HG03565 (cell line): ENCODE results near the gene WDR26.
"Not testable (repeated sequence)": the region's sequence is repeated elsewhere in the genome, so short reads cannot be mapped to it uniquely, and the experiment has no call there.

Source experiments
- ATAC-seq: cut with Tn5 transposase; IDR thresholded peaks from one replicate; pipeline ENCODE4 v1.9.1; 2021; ENCODE audit warnings: mild to moderate bottlenecking, moderate library complexity; ENCODE audit not compliant: unreplicated experiment

WDR26 gene

DNA sequence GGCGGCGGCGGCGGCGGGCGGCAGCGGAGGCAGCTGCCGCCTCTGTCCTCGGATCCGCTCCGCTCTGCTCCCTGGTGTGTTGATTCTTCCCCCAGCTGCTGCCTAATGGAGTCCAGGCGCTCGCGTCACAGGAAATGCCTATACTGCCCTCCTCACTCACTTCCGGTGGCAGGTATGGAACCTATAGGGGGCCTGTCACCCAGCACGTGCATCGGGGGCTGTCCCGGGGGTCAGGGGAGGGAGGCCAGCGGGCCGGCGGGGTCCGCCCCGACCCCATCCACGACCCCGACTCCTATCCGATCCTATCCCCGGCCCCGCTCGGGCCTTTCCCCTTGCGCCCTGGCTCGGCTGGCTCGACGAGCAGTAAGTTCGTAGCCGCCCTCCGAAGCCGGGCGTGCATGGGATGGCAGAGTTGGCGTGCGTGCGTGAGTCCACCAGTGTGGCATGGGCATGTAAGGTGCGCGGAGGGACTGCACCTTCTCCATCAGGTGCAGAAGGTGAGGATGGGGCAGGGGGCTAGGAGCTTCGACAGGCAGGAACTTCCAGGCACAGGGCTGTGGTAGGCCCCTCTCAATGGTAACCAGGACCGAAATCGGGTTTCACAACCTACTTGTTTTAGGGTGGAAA is at the start of gene WDR26:
Gene WDR26, minus strand, starts transcription at position 107 of the 627 bp plus-strand sequence.
- peak; percentile 74 for ATAC-seq

DNA sequence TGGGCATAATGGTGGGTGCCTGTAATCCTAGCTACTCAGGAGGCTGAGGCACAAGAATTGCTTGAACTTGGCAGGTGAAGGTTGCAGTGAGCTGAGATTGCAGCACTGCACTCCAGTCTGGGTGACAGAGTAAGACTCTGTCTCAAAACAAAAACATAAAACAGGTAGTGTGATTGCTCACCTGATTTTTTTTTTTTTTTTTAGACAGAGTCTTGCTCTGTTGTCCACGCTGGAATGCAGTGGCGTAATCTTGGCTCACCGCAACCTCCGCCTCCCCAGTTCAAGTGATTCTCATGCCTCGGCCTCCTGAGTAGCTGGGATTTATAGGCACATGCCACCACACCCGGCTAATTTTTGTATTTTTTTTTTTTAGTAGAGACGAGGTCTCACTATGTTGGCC is 48.6 kb upstream of the WDR26 start:
- ATAC-seq: not testable (repeated sequence)

DNA sequence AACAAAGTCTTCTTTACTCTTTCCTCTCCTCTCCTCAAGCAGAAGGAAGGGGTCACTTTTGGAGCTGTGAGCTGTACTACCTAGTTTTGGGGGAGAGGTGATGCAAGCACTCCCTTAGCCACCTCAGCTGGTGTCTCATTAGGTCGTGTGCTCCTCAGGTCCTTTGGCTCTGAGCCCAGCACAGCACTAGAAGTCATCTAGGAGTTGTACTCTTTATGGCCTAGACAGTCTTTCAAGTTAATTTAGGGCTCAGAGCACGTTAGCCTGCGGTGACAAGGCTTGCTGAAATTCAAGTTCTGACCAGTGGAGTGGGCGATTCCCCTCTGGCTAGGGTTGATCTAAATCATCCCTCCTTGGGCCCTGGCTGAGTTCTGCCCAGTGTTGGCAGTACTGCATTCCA is 48.0 kb upstream of the WDR26 start:
- no peak for ATAC-seq

DNA sequence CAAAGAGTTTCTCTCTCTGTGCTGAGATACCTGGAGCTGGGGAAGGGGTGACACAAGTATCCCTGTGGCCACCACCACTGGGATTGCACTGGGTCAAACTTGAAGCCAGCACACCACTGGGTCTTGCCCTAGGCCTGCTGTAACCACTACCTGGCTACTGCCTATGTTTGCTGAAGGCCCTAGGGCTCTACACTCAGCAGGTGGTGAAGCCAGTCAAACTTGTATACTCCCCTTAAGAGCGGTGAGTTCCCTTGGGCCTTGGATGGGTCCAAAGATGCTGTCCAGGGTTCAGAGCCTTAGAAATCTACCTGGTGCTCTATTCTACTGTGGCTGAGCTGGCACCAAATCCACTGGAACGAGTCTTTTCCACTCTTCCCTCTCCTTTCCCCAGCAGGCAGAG is 47.0 kb upstream of the WDR26 start:
- ATAC-seq: no peak

DNA sequence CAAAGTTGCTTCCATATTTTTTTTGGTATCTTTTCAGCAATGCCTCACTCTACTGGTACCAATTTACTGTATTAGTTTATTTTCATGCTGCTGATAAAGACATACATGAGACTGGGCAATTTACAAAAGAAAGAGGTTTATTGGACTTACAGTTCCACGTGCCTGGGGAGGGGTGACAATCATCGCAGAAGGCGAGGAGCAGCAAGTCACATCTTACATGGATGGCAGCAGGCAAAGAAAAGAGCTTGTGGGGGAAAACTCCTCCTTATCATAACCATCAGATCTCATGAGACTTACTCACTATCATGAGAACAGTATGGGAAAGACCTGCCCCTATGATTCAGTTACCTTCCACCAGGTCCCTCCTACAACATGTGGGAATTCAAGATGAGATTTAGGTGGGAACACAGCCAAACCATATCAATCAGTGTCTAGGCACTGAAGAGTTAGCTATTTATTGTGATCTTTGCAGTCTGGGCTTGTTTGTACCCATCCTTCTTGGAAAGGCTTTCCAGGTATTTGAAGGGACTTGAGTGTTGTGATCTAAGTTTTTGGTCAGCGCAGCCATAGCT is 46.4 kb upstream of the WDR26 start:
- not testable (repeated sequence) for ATAC-seq

DNA sequence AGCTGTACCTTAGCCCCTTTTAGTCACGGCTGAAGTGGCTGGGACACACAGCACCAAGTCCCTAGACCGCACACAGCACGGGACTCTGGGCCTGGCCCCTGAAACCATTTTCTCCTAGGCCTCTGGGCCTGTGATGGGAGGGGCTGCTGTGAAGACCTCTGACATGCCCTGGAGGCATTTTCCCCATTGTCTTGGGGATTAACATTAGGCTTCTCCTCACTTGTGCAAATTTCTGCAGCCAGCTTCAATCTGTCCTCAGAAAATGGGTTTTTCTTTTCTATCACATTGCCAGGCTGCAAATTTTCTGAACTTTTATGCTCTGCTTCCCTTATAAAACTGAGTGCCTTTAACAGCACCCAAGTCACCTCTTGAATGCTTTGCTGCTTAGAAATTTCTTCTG is 45.6 kb upstream of the WDR26 start:
- not testable (repeated sequence) for ATAC-seq

DNA sequence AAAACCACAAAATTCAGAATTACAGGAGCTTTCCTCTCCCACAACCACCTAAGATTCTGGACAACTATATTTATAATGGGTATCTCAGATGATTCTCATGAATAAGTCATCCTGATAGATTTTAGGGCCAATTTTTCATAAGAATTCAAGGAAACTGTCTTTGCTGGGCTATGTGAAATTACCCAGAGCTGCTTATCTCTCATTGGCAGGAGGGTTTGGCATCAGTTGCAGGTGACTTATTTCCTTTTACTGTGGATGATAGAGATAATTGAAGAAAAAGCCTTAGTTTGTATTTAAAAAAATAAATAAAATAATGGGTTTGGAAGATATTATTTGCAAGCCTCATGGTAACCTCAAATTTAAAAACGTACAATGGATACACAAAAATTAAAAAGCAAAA is 38.2 kb upstream of the WDR26 start:
- no peak for ATAC-seq

DNA sequence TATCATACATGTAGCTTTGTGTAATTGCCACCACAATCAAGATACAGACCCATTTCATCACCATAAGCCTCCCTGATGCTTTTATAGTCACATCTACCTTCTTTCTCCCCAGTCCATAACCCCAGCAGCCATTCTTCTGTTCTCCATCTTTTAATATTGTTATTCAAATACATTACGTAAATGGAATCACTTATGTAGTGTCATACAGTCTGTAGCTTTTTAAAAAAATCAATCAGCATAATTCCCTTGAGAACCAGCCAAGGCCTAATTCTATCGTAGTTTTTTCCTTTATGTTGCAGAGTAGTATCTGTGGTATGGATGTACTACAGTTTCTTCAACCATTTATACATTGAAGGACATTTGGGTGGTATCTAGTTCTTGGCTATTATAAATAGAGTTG is 31.6 kb upstream of the WDR26 start:
- ATAC-seq: no peak

DNA sequence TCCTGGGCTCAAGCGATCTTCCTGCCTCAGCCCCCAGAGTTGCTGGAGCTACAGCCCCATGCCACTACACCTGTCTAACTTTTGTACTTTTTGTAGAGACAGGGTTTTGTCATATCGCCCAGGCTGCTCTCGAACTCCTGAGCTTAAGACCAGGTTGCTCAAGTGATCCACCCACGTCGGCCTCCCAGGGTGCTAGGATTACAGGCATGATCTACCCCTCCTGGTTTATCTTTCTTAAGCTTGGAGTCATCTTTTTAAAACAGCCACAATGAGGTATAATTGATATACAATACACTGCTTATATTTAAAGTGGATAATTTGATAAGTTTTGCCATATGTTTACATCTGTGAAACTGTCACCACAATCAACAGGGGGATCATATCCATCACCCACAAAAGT is 25.4 kb upstream of the WDR26 start:
- ATAC-seq: no peak

DNA sequence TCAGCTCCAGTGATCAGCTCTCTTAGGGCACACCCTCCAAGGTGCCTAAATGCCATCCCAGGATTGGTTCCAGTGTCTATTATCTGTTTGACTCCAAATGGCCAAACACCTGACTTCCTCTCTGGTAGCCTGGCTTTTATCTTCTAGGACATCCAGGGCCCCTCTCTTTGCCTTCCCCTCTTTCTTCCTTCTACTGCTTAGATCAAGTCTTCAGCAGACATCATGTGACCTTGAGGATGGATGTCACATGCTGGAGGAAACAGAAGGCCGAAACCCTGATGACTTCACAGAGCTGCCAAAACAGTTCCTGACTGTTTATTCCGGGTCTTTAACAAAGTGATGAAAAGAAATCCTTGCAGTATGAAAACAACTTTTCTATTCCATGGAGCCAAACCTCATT is 24.4 kb upstream of the WDR26 start:
- ATAC-seq: no peak

DNA sequence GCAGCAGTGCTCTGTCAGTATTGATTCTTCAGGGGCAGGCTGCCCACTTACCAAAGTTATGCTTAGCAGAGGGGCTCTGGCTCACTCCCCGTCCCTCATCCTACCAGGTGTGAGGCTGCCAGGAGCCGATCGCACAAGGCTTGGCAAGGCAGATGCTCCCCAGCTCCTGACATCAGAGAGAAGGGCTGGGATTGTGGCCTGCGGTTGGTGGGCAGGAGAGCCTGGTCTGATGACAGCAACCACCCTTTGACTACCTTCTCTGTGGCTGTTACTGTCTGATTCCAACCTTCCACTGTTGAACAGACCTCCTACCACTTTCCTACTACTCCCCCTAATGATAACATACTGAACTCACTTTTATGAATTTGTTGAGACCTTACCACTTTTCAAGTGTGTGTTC is 23.7 kb upstream of the WDR26 start:
- no peak for ATAC-seq

DNA sequence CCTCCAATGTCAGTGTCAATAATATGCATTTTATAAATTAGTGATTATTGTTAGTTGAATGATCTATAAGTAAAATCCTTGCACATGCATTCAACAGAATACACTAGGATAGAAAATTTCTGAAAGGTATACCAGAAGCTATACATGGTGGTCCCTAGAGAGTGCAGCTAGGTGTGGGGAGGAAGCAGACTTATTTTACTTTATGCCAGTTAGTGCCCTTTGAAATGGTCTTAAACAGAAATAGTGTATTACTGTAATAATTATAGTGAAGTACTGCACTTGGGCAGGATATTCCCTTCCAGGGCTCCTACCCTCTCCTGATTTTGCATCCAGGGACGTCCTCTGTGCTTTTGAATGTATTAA is 23.2 kb upstream of the WDR26 start:
- ATAC-seq: no peak

DNA sequence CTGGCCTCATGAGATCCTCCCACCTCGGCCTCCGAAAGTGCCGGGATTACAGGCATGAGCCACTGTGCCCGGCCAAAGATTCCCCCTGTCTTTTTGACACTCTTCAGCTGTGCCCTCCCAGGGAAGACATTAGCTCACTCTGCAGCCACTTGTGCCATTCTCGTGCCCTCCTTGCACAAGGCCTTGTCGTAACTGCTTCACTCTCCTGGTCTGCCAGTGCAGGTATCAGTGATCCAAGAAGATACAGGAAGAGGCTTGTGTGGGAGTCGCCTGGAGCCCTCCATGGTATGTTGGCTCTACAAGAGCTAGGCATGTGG is 22.0 kb upstream of the WDR26 start:
- ATAC-seq: no peak

DNA sequence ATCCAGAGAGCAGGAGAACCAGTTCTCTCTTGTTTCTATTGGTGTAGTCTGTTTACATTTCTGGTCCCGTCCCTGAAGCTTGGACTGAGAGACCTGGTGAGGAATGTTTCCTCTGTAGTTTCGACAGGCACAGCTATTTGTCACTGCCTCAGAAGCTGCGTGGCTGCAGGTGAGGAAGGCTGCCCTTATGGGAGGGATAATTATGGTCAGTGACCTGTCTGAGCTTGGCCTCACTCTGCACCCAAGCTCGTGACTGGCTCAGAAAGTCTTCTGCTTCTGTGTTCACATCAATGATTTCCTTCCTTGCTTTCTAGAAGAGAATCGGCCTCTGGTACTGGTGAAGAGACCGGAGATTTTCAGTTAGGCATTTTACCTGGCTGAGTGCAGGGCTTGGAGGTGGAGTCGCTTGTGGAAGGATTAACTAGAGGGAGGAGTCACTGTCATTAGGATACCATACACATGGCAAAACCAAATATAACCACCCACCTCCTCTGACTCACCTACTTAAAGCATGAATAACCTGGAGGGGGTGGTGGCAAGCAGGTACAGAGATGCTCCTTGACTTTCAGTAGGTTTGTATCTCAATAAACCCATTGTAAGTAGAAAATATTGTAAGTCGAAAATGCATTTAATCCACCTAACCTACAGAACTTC is 19.9 kb upstream of the WDR26 start:
- ATAC-seq: no peak

DNA sequence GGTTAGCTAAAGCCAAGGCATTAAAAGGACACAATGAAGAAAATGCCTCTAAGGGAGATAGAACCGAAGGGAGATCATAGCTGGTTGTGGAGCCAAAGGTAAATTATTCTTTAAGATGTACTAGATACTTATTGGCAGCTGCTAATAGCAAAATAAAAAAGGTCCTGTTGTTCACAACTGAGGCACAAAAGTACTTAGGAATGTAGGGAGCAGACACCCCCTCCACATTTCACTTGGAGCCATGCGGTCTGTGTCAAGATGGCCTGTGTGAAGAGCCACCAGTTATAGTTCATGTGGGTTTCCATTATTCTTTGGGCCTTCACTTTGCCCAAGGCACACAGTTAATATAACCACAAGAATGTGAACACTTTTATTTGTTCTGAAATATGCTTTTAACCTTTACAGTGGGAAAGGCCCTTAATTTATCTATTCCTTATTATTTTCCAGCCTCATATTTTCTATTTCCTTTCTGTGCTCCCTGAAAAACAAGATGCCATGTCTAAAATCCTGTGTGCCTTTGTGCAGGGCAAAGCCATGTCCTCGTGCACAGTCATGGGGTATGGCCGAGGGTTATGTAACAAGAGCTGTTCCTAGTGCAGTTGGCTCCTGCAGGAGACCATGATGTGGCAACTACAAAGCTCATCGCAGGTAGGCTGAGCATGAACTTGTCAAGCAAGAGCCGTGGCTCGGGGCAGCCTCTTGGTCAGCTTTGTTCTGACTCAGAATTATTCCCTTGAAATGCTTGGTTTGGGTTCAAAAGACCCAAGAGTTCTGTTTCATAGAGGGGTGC is 16.2 kb upstream of the WDR26 start:
- ATAC-seq: no peak

DNA sequence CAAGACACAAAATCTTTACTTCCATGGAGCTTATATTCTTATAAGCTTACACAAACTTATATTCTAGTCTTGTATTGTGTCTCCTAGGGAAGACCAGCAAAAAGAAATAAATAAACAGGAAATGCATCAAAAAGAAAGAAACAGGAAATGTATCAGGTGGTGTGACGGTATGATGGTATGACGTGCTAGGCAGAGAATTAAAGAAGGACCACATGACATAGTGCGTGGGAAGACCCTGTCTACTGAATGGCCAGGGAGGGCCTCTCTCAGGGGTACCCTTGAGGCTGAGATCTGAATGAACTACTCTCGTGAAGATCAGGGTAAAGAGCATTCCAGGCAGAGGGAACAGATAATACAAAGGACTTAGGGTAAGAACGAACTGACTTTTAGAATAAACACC is 15.6 kb upstream of the WDR26 start:
- ATAC-seq: no peak

DNA sequence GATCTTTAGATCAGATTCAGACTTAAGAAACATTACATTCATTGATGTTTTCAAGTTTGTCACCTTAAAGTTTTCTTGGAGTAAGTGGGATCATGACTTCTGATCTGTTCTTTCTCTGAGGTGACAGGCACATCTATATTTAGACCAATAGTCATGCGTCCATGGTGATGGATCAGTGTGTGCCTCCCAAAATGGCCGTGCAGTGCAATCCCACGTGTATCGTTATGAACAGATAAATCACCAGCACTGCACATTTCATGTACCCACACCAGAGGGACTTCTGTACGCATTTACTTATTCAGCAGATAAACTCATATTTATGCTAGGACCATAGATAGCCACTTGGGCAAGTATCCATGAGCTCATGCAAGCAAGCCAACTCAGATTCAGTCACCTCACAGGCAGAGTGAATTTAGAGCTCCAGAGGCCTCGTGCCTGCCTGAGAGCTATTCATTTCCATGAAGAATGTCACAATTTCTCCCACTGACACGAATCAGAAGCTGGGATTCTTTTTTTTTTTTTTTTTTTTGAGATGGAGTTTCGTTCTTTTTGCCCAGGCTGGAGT is 13.9 kb upstream of the WDR26 start:
- ATAC-seq: no peak

DNA sequence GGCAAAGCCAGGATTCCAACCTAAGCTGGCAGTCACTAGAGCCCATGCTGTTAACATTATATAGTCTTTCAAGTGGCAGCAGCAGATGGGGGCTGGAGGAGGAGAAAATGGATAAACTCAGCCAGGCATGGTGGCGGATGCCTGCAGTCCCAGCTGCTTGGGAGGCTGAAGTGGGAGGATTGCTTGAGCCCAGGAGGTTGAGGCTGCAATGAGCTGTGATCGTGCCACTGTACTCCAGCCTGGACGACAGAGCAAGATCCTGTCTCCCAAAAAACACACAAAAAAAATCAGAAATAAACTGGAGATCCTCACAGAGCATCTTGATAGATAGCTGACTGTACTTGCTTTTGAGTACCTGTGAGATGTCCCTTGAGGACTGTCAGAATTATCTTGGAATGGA is 13.4 kb upstream of the WDR26 start:
- ATAC-seq: no peak

DNA sequence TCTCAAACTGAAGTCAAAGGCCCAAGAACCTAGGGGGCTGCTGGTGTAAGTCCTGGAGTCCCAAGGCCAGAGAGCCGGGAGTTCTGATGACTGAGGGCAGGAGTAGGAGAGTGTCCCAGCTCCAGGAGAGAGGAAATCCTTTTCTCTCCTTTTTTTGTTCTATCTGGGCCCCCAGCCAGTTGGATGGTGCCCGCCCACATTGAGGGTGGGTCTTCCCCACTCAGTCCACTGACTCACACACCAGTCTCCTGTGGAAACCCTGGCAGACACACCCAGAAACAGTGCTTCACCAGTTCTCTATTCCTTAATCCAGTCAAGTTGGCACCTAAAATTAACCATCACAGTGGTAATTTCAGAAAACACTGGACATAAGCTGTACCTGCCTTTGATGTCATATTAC is 12.7 kb upstream of the WDR26 start:
- no peak for ATAC-seq

DNA sequence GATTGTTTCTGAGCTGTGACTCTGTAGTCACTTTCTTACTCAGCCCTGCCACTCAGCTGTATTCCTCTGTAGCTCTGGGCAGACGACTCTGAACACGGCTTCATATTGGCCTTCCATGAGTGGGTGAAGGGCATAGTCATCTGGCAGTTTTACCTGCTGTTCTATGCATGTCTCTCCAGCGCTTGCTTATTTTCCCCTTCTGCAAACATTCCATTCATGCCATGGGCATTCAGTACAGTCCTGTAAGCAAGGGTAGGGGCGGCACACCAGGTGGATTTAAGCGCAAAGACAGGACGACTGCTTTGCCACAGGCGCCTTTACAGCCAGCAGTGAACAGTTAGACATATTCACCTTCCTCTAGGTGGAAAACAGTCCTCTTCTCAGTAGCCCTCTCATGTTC is 4.4 kb upstream of the WDR26 start:
- ATAC-seq: no peak

DNA sequence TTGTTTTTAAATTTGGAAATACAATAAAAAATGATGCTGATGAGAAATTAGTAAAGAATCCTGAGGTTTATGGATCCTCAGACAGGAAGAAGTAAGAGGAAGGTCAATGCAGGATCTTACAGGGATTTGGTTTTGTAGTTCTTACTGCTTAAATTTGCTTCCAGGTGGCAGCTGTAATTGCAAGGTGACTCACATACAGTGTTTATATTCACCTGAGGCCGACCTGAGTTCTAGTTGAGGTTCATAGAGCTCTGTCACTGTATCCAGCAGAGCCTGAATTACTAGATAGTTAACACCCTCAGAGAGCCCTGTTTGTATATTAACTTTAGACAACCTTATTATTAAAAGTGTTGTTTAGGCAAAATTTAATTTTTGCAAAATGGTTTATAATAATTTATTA is 1.4 kb upstream of the WDR26 start:
- ATAC-seq: no peak

DNA sequence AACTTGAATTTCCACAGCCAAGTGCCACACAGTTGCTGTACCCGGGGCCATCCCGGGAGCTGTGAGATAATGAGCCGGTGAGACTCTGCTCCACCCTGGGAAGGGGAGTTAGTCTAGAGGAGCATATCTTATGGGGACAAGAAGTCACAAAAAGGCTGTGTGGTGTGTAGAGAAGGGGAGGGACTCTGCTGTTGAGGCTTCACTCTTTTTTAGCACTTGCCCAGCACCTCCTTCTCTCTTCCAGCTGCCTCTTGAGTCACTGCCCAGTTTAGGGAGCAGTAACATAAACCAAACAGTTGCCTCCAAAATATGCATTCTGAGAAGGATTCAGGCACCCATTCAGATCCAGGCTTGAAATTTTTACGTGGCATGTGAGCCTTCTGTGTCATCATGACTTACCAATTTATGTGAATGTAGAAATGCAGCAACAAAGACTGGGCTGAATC is 744 bp upstream of the WDR26 start:
- ATAC-seq: peak; percentile 3
